Omental fat pad (tissue), 4 donors: ENCODE measurements around the gene A3GALT2. TPM values are rescaled to one million over a fixed set of nuclear protein-coding genes. Genes with fewer than 3 reads are reported as not detected.

Experiments
- ATAC-seq: fragments of 150-250 bp; one replicate; pipeline ENCODE4 v1.9.1; 2016; ENCODE audit warnings: mild to moderate bottlenecking, moderate library complexity; ENCODE audit not compliant: low FRiP score
- DNase-seq: peaks from one replicate; pipeline ENCODE4 v3.0.0-alpha.2; 2019; ENCODE audit warnings: low spot score
- small RNA-seq: library from RNA; depleted of rRNA; stranded (forward); fragments of <200 nt; gene quantifications from one replicate; pipeline ENCODE3, GENCODE V24; 2016
- total RNA-seq, 4 donors: library from RNA; depleted of rRNA; stranded (reverse); fragments of >200 nt; gene quantifications; one replicate each; pipeline ENCODE4 v1.1.0, GENCODE V29; 2016
- TF ChIP-seq, protein P1 (sequence below), 3 donors: fragments of 450-650 bp; IDR thresholded peaks; one replicate each; pipeline ENCODE4 v1.5.1; 2016 to 2017; ENCODE audit warnings: antibody characterized with exemption in 3 of 3, mild to moderate bottlenecking in 3 of 3, moderate library complexity in 2 of 3

A3GALT2 gene
- total RNA-seq, 4 donors from 2014 or later: not detected

DNA sequence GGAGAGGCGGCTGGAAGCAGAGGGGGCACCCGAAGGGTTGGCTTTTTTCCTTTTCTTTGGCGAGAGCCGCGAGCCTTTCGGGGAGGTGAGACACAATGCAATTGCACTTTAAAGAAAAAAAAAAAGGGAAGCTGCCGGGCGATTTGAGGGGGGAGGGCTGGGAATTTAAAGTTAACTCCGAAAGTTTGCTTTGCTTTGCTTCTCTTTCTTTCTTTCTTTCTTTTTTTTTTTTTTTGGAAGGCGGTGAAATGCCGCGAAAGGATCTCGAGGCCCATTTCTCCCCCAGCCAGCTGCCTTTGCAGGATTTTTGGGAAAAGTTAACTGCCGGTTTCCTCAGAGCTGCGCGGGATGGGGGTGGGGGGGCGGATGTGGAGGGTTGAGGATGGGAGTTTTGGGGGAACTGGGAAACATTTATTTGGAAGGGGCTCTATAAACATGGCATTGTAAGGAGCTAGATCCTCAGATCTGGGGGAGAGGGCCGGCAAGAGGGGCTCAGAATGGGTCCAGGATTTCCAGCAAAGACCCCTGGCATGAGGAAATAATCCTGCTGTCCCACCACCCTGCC is 63.6 kb downstream of the A3GALT2 start:
- ATAC-seq (no peak), DNase-seq (no peak)
- TF ChIP-seq, protein P1, sequence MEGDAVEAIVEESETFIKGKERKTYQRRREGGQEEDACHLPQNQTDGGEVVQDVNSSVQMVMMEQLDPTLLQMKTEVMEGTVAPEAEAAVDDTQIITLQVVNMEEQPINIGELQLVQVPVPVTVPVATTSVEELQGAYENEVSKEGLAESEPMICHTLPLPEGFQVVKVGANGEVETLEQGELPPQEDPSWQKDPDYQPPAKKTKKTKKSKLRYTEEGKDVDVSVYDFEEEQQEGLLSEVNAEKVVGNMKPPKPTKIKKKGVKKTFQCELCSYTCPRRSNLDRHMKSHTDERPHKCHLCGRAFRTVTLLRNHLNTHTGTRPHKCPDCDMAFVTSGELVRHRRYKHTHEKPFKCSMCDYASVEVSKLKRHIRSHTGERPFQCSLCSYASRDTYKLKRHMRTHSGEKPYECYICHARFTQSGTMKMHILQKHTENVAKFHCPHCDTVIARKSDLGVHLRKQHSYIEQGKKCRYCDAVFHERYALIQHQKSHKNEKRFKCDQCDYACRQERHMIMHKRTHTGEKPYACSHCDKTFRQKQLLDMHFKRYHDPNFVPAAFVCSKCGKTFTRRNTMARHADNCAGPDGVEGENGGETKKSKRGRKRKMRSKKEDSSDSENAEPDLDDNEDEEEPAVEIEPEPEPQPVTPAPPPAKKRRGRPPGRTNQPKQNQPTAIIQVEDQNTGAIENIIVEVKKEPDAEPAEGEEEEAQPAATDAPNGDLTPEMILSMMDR (IDR thresholded peaks at IDR 0.05): no peak

Small RNAs within 50 kb of the gene (small RNA-seq; reads per million reads assigned to genes)
- gene RN7SKP16: not detected

Other genes starting within 250 kb of the A3GALT2 start
- 1 to 10 TPM; 1.8 to 5.3 (median 3.5) TPM for gene AZIN2, start 239.9 kb downstream of the A3GALT2 start, total RNA-seq
- gene TRIM62, start 139.1 kb downstream of the A3GALT2 start, total RNA-seq: 1 to 10 TPM; 2.7 to 6.3 (median 3.6) TPM
- gene ZNF362, start 64.6 kb downstream of the A3GALT2 start, total RNA-seq: 10 to 100 TPM; 10.4 to 13.9 (median 11.2) TPM
- gene PHC2, start 110.0 kb upstream of the A3GALT2 start, total RNA-seq: 100 to 1,000 TPM; 109 to 214 (median 150) TPM
- gene ZSCAN20, start 151.5 kb upstream of the A3GALT2 start, total RNA-seq: 1 to 10 TPM; 2.2 to 7.4 (median 3.9) TPM